GM23338 (cell line): ENCODE measurements around the gene NABP1. TPM values are rescaled to one million over a fixed set of nuclear protein-coding genes. Genes with fewer than 3 reads are reported as not detected.

Experiments used
- ATAC-seq: fragments of 200-7000 bp; cut with Tn5 transposase; 3 replicates; pipeline ENCODE4 v1.9.1; 2020
- DNase-seq: peaks from one replicate; pipeline ENCODE4 v3.0.0-alpha.2; 2015; ENCODE audit warnings: low spot score
- H2AFZ ChIP-seq: fragments of 200-600 bp; sonication (generic); 2 replicates; pipeline ENCODE4 v1.8.0; 2016; ENCODE audit warnings: antibody characterized with exemption, mild to moderate bottlenecking, moderate library complexity
- H3F3A ChIP-seq: fragments of 200-600 bp; sonication (generic); replicated peaks from 2 replicates; pipeline ENCODE4 v1.8.0; 2017; ENCODE audit warnings: antibody characterized with exemption, mixed run types, low read depth
- H3K27ac ChIP-seq: fragments of 200-600 bp; sonication (generic); 2 replicates; pipeline ENCODE4 v1.6.1; 2016; ENCODE audit warnings: low read depth
- H3K27me3 ChIP-seq: fragments of 200-600 bp; sonication (generic); 2 replicates; pipeline ENCODE4 v1.8.0; 2016; ENCODE audit warnings: mild to moderate bottlenecking, mixed run types, moderate library complexity; ENCODE audit not compliant: insufficient read depth
- H3K36me3 ChIP-seq: fragments of 200-600 bp; sonication (generic); 2 replicates; pipeline ENCODE4 v1.8.0; 2016; ENCODE audit warnings: mild to moderate bottlenecking; ENCODE audit not compliant: insufficient read depth
- H3K4me1 ChIP-seq: fragments of 200-600 bp; sonication (generic); 2 replicates; pipeline ENCODE4 v1.8.0; 2016; ENCODE audit warnings: mild to moderate bottlenecking, moderate library complexity; ENCODE audit not compliant: insufficient read depth
- H3K4me2 ChIP-seq: fragments of 200-600 bp; sonication (generic); 2 replicates; pipeline ENCODE4 v1.7.1; 2017; ENCODE audit warnings: mixed run types
- H3K4me3 ChIP-seq: fragments of 200-600 bp; sonication (generic); 2 replicates; pipeline ENCODE4 v1.6.1; 2016; ENCODE audit warnings: mixed run types
- H3K79me2 ChIP-seq: fragments of 200-600 bp; sonication (generic); replicated peaks from 2 replicates; pipeline ENCODE4 v1.8.0; 2017; ENCODE audit warnings: mild to moderate bottlenecking; ENCODE audit not compliant: insufficient read depth
- H3K9me2 ChIP-seq: fragments of 200-600 bp; sonication (generic); 2 replicates; pipeline ENCODE4 v1.8.0; 2017; ENCODE audit not compliant: insufficient read depth
- H4K20me1 ChIP-seq: fragments of 200-600 bp; sonication (generic); replicated peaks from 2 replicates; pipeline ENCODE4 v1.8.0; 2017; ENCODE audit warnings: mild to moderate bottlenecking; ENCODE audit not compliant: insufficient read depth
- H3K27ac Mint-ChIP-seq: 2 replicates; pipeline ENCODE4 v1.8.0; 2020; ENCODE audit warnings: inconsistent platforms, mild to moderate bottlenecking, moderate library complexity, mixed read lengths
- H3K27me3 Mint-ChIP-seq: 3 replicates; pipeline ENCODE4 v1.8.0; 2022; ENCODE audit warnings: low read depth, mild to moderate bottlenecking, moderate library complexity, mixed read lengths, inconsistent platforms; ENCODE audit not compliant: insufficient read depth, poor library complexity
- H3K36me3 Mint-ChIP-seq: 3 replicates; pipeline ENCODE4 v1.8.0; 2021; ENCODE audit warnings: low read depth, mild to moderate bottlenecking, inconsistent platforms, moderate library complexity, mixed read lengths
- H3K4me1 Mint-ChIP-seq: 3 replicates; pipeline ENCODE4 v1.8.0; 2020; ENCODE audit warnings: mild to moderate bottlenecking, inconsistent platforms, mixed read lengths
- H3K4me3 Mint-ChIP-seq: 3 replicates; pipeline ENCODE4 v1.8.0; 2021; ENCODE audit warnings: moderate library complexity, mild to moderate bottlenecking, inconsistent platforms, mixed read lengths
- H3K9me3 Mint-ChIP-seq: 3 replicates; pipeline ENCODE4 v1.8.0; 2020; ENCODE audit warnings: moderate library complexity, mild to moderate bottlenecking, inconsistent platforms, mixed read lengths
- EZH2phosphoT487 ChIP-seq: fragments of 200-600 bp; sonication (generic); IDR thresholded peaks from one replicate; pipeline ENCODE4 v1.8.1; 2018; ENCODE audit warnings: antibody characterized with exemption; ENCODE audit not compliant: unreplicated experiment
- NANOG ChIP-seq: IDR thresholded peaks from 2 replicates; pipeline ENCODE4 v1.6.1; 2016; ENCODE audit warnings: antibody characterized with exemption, borderline replicate concordance
- POLR2AphosphoS5 ChIP-seq: IDR thresholded peaks from 2 replicates; pipeline ENCODE4 v1.6.1; 2016; ENCODE audit warnings: antibody characterized with exemption, low read depth
- REST ChIP-seq: IDR thresholded peaks from one replicate; pipeline ENCODE4 v1.6.1; 2018; ENCODE audit warnings: antibody characterized with exemption; ENCODE audit not compliant: unreplicated experiment
- STAT1 ChIP-seq: IDR thresholded peaks from one replicate; pipeline ENCODE4 v1.6.1; 2016; ENCODE audit warnings: antibody characterized with exemption; ENCODE audit not compliant: unreplicated experiment
- ZNF114 ChIP-seq: fragments of 250-450 bp; sonication (Bioruptor Pico); IDR thresholded peaks from 2 replicates; pipeline ENCODE4 v1.5.0; 2020; ENCODE audit warnings: mild to moderate bottlenecking, moderate library complexity
- polyA plus RNA-seq: library from polyadenylated mRNA; unstranded; fragments of >200 nt; fragmentation: Nextera tagmentation; extraction: Ambion mirVana; gene quantifications from 2 replicates; pipeline ENCODE4 v1.2.1, GENCODE V29; 2016
- total RNA-seq: library from RNA; depleted of rRNA; stranded (reverse); fragments of >200 nt; shearing (Covaris generic); gene quantifications from 2 replicates; pipeline ENCODE4 v1.2.3, GENCODE V29; 2014
- TF ChIP-seq, protein P1 (sequence below), 2 experiments: fragments of 200-600 bp in 1 of 2; sonication (generic) in 1 of 2; conservative IDR thresholded peaks; 2 replicates each; pipeline versions ENCODE4 v1.5.1 to v1.6.1; 2016 to 2017; ENCODE audit warnings: antibody characterized with exemption in 2 of 2, low read depth in 2 of 2, mild to moderate bottlenecking in 2 of 2, moderate library complexity in 1 of 2

The NABP1 gene
- total and polyA plus RNA-seq, 2 experiments from 2014 or later, result 5.2 to 5.6 TPM

- no peaks in the 10 kb centered on the region for H3K27me3 Mint-ChIP-seq
- H3K27ac ChIP-seq, result no peak overlapping the region
- no peak; the same call in 2 of the 3 replicates for ATAC-seq
Measured at GRCh38 chr2:191666732-191667131, 11.2 kb upstream of the NABP1 start.

GRCh38 chr2:191670076-191670475 is 7.9 kb upstream of the NABP1 start:
- Histone ChIP-seq H4K20me1 (no peaks in the 10 kb centered on the region), H3K4me1 (no peaks in the 10 kb centered on the region), H3K27ac (no peak overlapping the region), H3K79me2 (no peaks in the 10 kb centered on the region), H3K4me2 (no peak overlapping the region), H3K4me3 (no peak overlapping the region), H3K9me2 (peaks cover 4% of the 10 kb centered on the region), H3K36me3 (no peaks in the 10 kb centered on the region), H3F3A (no peaks in the 10 kb centered on the region), H2AFZ (0 out of 2 replicates have a peak overlapping the region, but pooled peaks have one; percentile 2), H3K27me3 (no peaks in the 10 kb centered on the region)
- H3K4me1 Mint-ChIP-seq, result no peaks in the 10 kb centered on the region; the same call in 2 of the 3 replicates
- no peaks in the 10 kb centered on the region for H3K9me3 Mint-ChIP-seq
- no peak overlapping the region for H3K4me3 Mint-ChIP-seq
- no peak overlapping the region for H3K27ac Mint-ChIP-seq
- no peak for ATAC-seq
- H3K27me3 Mint-ChIP-seq, result no peaks in the 10 kb centered on the region
- no peak for DNase-seq
- H3K36me3 Mint-ChIP-seq, result no peaks in the 10 kb centered on the region
- no peak for TF ChIP-seq STAT1

More at GRCh38 chr2:191666732-191667131, 11.2 kb upstream of the NABP1 start:
- Histone ChIP-seq H2AFZ (no peak overlapping the region), H3F3A (no peaks in the 10 kb centered on the region), H3K36me3 (no peaks in the 10 kb centered on the region), H3K27me3 (no peaks in the 10 kb centered on the region), H4K20me1 (no peaks in the 10 kb centered on the region), H3K9me2 (peaks cover 4% of the 10 kb centered on the region), H3K4me2 (no peak overlapping the region), H3K4me3 (no peak overlapping the region), H3K79me2 (no peaks in the 10 kb centered on the region), H3K4me1 (no peaks in the 10 kb centered on the region)
- Mint-ChIP-seq H3K27ac (no peak overlapping the region), H3K9me3 (no peaks in the 10 kb centered on the region), H3K4me3 (no peak overlapping the region), H3K4me1 (no peaks in the 10 kb centered on the region; the same call in 2 of the 3 replicates), H3K36me3 (no peaks in the 10 kb centered on the region)
- no peak for TF ChIP-seq EZH2phosphoT487
- no peak for TF ChIP-seq NANOG
- no peak for TF ChIP-seq REST
- no peak for TF ChIP-seq POLR2AphosphoS5
- TF ChIP-seq, protein P1, sequence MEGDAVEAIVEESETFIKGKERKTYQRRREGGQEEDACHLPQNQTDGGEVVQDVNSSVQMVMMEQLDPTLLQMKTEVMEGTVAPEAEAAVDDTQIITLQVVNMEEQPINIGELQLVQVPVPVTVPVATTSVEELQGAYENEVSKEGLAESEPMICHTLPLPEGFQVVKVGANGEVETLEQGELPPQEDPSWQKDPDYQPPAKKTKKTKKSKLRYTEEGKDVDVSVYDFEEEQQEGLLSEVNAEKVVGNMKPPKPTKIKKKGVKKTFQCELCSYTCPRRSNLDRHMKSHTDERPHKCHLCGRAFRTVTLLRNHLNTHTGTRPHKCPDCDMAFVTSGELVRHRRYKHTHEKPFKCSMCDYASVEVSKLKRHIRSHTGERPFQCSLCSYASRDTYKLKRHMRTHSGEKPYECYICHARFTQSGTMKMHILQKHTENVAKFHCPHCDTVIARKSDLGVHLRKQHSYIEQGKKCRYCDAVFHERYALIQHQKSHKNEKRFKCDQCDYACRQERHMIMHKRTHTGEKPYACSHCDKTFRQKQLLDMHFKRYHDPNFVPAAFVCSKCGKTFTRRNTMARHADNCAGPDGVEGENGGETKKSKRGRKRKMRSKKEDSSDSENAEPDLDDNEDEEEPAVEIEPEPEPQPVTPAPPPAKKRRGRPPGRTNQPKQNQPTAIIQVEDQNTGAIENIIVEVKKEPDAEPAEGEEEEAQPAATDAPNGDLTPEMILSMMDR (conservative IDR thresholded peaks at IDR 0.05; ENCODE audit: low read depth in 2 of 2), result no peak
- TF ChIP-seq ZNF114 (CRISPR knock-in tag), result no peak
- TF ChIP-seq STAT1, result no peak
- peak; percentile 3 for DNase-seq
